Measurements from ENCODE around the gene GPHA2.

The GPHA2 gene

DNA sequence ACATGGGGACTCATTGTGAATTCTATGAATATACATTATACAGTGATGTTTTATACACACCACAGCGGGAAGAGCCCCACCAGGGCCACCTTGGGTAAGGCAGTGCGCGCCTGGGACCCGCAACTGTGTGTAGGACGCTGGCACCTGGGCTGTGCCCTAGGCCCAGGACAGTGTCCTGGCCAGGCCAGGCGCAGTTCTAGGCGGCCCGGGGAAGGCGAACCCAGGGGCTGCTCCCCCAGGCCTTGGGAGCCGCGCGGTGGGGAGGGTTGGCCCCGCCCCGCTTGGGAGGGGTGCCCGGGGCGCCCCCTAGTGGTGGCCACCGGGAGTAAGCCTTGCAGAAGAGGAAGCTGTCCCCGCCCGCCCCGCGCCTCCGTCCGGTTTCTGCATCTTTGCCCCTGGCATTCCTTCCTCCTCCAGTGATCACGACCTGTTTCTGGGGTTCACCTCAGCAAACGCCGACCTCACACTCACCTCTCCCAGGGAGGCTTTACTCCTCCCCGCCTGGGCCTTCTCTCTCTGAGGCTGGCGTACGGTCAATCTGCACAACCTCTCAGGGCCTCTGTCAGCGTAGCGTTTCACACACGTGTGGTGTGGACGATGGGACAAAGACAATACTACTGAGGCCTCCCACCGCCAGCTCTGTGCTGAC lies 47.8 kb downstream of the GPHA2 start:
- Histone ChIP-seq H3K4me3 (no peak overlapping the region), H3K27ac (no peak overlapping the region), H3K9ac (ENCODE audit: insufficient read length) (no peak overlapping the region), H3K9me3 (ENCODE audit: low read depth, low read length) (no peaks in the 10 kb centered on the region), H3K36me3 (ENCODE audit: insufficient read depth, low read length) (no peaks in the 10 kb centered on the region)
- no peak for DNase-seq (ENCODE audit: low read depth, low spot score)
- no peak for TF ChIP-seq FOXP2 (optimal IDR thresholded peaks at IDR 0.05; ENCODE audit: control extremely low read depth, extremely low read length, insufficient read depth)
- TF ChIP-seq EZH2 (IDR thresholded peaks at IDR 0.05) = no peak
- no peak for TF ChIP-seq POLR2AphosphoS5 (IDR thresholded peaks at IDR 0.05; ENCODE audit: borderline replicate concordance, low read depth, low read length)

- H3K9me3 ChIP-seq (ENCODE audit: low read depth, low read length) = no peaks in the 10 kb centered on the region
- no peak overlapping the region for H3K9ac ChIP-seq (ENCODE audit: insufficient read length)
- H3K36me3 ChIP-seq (ENCODE audit: insufficient read depth, low read length) = no peaks in the 10 kb centered on the region
- H3K27ac ChIP-seq = no peak overlapping the region
- DNase-seq (ENCODE audit: low read depth, low spot score) = no peak
- TF ChIP-seq POLR2AphosphoS5 (IDR thresholded peaks at IDR 0.05; ENCODE audit: borderline replicate concordance, low read depth, low read length) = no peak
- no peak for TF ChIP-seq FOXP2 (optimal IDR thresholded peaks at IDR 0.05; ENCODE audit: control extremely low read depth, extremely low read length, insufficient read depth)
- no peak for TF ChIP-seq EZH2 (IDR thresholded peaks at IDR 0.05)
- H3K4me3 ChIP-seq = no peak overlapping the region
These were observed 48.4 kb downstream of the GPHA2 start for GRCh38 chr11:64887234-64887756.

GRCh38 chr11:64885367-64886286 lies 50.1 kb downstream of the GPHA2 start:
- Histone ChIP-seq H3K9me3 (ENCODE audit: low read depth, low read length) (no peaks in the 10 kb centered on the region), H3K4me3 (no peak overlapping the region), H3K36me3 (ENCODE audit: insufficient read depth, low read length) (no peaks in the 10 kb centered on the region), H3K27ac (no peak overlapping the region), H3K9ac (ENCODE audit: insufficient read length) (no peak overlapping the region)
- no peak for DNase-seq (ENCODE audit: low read depth, low spot score)
- TF ChIP-seq EZH2 (IDR thresholded peaks at IDR 0.05) = no peak
- no peak for TF ChIP-seq FOXP2 (optimal IDR thresholded peaks at IDR 0.05; ENCODE audit: control extremely low read depth, extremely low read length, insufficient read depth)
